Pons (tissue), 1 donor: ENCODE results near the gene ACHE.
"Not testable (repeated sequence)": the region's sequence is repeated elsewhere in the genome, so short reads cannot be mapped to it uniquely, and the experiment has no call there.

Experiments used
- DNase-seq: peaks from one replicate; pipeline ENCODE4 v3.0.0-alpha.2; 2016; ENCODE audit warnings: low spot score

Gene ACHE

GRCh38 chr7:100895701-100895955 lies at the start of gene ACHE:
Gene ACHE (minus strand): TSS chr7:100895888. CDS start chr7:100894232, 1,656 bp downstream.
- no peak for DNase-seq

- no peak for DNase-seq
Observed at GRCh38 chr7:100944138-100944537, 48.5 kb upstream of the ACHE start.

- no peak for DNase-seq
Observed at GRCh38 chr7:100943693-100944092, 48.0 kb upstream of the ACHE start.

- DNase-seq: no peak
Observed at GRCh38 chr7:100942045-100942774, 46.5 kb upstream of the ACHE start.

- not testable (repeated sequence) for DNase-seq
Observed at GRCh38 chr7:100936167-100936566, 40.5 kb upstream of the ACHE start.

- DNase-seq: not testable (repeated sequence)
Observed at GRCh38 chr7:100935381-100935780, 39.7 kb upstream of the ACHE start.

GRCh38 chr7:100933734-100934133 lies 38.0 kb upstream of the ACHE start:
- no peak for DNase-seq

GRCh38 chr7:100929808-100930174 lies 34.1 kb upstream of the ACHE start:
- no peak for DNase-seq

GRCh38 chr7:100923616-100924015 lies 27.9 kb upstream of the ACHE start:
- not testable (repeated sequence) for DNase-seq

- no peak for DNase-seq
Observed at GRCh38 chr7:100921039-100921438, 25.4 kb upstream of the ACHE start.

GRCh38 chr7:100919779-100920437 lies 24.2 kb upstream of the ACHE start:
- not testable (repeated sequence) for DNase-seq

GRCh38 chr7:100919335-100919734 lies 23.6 kb upstream of the ACHE start:
- DNase-seq: not testable (repeated sequence)

GRCh38 chr7:100914879-100915447 lies 19.3 kb upstream of the ACHE start:
- DNase-seq: no peak

- DNase-seq: no peak
Observed at GRCh38 chr7:100914208-100914878, 18.7 kb upstream of the ACHE start.

GRCh38 chr7:100911484-100911883 lies 15.8 kb upstream of the ACHE start:
- DNase-seq: no peak

- not testable (repeated sequence) for DNase-seq
Observed at GRCh38 chr7:100910443-100910842, 14.8 kb upstream of the ACHE start.

- no peak for DNase-seq
Observed at GRCh38 chr7:100908512-100908911, 12.8 kb upstream of the ACHE start.

GRCh38 chr7:100902638-100903037 lies 7.0 kb upstream of the ACHE start:
- no peak for DNase-seq

- DNase-seq: no peak
Observed at GRCh38 chr7:100901921-100902332, 6.2 kb upstream of the ACHE start.

- no peak for DNase-seq
Observed at GRCh38 chr7:100900978-100901377, 5.3 kb upstream of the ACHE start.

- DNase-seq: no peak
Observed at GRCh38 chr7:100899432-100899831, 3.7 kb upstream of the ACHE start.

GRCh38 chr7:100897772-100898454 lies 2.2 kb upstream of the ACHE start:
- no peak for DNase-seq
